Measurements from ENCODE around the gene KIFC1.
"Not testable (repeated sequence)": the region's sequence is repeated elsewhere in the genome, so short reads cannot be mapped to it uniquely, and the experiment has no call there.

KIFC1 gene

DNA sequence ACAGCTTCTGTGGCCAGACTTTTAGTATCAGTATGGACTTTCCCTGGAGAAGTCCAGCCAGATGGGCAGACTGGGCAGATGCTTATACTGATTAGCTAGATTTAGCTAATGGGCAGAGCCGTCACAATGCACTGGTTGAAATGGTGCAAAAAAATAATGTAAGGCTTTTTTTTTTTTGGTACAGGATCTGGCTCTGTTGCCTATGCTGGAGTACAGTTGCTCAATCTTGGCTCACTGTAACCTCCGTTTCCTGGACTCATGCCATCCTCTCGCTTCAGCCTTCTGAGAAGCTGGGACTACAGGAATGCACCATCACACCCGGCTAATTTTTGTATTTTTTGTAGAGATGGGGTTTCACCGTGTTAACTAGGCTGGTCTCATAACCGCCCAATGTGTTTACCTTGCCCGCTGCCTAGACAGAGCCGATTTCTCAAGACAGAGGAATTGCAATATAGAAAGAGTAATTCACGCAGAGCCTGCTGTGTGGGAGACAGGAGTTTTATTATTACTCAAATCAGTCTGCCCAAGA lies 16.4 kb upstream of the KIFC1 start:
- DNase-seq = no peak

- DNase-seq = no peak
These were observed 14.5 kb upstream of the KIFC1 start for GRCh38 chr6:33377171-33377570.

DNA sequence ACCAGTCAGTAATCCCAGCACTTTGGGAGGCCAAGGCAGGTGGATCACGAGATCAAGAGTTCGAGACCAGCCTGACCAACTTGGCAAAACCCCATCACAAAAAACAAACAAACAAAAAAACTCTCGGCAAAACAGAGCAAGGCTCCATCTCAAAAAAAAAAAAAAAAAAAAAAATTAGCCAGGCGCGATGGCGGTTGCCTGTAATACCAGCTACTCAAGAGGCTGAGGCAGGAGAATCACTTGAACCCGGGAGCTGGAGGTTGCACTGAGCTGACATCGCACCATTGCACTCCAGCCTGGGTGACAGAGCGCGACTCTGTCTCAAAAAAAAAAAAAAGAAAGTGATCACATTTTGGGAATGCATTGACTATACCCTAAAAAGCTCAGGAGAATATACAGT lies 12.4 kb upstream of the KIFC1 start:
- not testable (repeated sequence) for DNase-seq

DNA sequence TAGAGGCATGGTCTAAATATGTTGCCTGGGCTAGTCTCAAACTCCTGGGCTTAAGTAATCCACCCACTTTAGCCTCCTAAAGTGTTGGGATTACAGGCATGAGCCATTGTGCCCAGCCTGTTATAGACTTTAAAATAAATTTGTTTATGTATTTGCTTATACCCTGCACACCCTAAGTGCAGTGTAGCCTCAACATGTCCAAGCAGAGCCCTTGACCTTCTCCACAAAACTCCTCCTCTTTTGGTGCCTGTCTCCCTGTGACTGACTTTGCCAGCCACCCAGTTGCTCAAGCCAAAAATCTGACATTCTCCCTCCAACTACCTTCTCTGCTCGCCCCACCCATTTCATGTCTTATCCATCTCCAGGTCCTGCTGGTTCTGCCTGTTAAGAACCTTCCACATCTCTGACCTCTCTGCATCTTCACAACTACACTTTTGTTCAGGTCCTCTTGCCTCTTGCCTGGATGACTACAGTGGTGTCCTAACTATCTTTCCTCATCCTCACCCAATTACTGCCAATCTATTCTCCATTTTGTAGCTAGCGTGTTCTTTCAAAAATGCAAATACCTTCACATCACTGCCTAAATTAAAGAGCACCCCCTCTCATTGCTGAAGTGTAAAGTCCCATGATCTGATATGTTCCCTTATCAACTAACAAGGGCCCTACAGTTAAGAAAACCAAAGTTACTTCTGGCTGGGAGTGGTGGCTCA lies 11.2 kb upstream of the KIFC1 start:
- DNase-seq = no peak

GRCh38 chr6:33383427-33384185 lies 8.0 kb upstream of the KIFC1 start:
- DNase-seq = no peak

GRCh38 chr6:33384581-33385020 lies 7.0 kb upstream of the KIFC1 start:
- no peak for DNase-seq

DNA sequence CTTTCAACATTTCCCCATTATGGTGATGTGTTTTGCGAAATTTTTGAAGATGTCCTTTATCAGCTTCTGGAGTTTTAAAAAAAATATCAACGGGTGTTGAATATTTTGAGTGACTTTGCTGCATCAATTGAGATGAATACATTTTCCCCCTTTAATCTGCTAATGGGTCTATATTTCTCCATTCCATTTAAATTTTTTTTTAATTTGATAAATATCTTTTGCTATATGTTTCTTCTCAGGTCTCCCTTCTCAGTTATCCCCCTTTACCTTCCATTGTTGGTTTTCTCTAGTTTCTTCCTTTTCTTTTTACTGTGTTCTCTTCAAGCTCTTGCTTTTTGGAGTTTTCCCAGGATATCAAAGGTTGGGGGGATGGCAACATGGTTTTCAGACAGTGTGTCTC lies 1.4 kb upstream of the KIFC1 start:
- DNase-seq = no peak

GRCh38 chr6:33390767-33391277 lies 801 bp upstream of the KIFC1 start:
- DNase-seq = no peak

DNA sequence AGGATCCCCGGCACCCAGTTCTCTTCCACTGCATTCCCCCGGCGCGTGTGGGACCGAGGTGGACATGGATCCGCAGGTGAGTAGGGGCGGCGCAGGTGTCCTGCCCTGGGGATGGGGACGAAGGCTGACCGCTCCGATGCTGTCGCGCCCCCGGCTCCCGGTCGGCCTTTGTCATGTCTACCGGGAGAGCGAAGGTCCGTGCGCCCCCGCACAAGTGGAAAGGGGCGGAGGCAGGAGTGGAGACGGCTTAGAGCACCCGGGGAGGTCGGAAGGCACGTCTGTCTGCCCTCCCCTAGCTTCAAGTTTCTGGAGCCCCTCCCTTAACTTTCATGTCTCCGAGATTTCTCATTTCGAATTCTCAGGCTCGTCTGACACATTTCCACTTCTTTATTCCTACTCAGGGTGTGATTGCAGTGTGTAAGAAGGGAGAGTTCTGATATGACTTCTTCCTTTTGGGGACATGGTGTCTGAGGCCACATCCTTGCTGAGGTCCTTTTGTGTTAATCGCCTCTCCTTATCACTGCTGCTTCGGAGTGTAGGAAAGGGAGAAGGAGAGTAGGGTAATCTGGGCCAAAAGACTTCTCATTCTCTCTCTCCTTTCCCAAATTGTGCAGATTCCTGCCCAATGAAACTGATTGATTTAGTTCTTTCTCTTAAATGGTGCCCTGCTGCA lies 435 bp downstream of the KIFC1 start:
- DNase-seq = no peak

DNA sequence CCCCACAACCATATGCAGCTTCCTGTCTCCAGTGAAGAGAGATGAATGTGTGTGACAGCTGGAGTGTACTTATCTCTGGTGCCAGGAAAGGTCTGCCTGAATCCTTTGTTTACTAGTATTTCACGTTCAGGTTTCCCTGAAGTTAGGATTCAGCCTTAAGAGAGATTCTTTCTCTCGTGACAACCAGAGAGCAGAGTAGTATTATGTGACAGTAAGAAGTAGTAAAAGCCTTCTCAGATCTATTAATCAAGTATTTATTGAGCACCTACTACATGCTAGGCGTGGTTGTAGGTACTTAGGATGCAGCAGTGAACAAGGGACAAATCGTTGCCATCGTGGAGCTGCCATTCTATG lies 949 bp downstream of the KIFC1 start:
- DNase-seq = no peak

- DNase-seq = no peak
These were observed 1.4 kb downstream of the KIFC1 start for GRCh38 chr6:33392979-33393378.

DNA sequence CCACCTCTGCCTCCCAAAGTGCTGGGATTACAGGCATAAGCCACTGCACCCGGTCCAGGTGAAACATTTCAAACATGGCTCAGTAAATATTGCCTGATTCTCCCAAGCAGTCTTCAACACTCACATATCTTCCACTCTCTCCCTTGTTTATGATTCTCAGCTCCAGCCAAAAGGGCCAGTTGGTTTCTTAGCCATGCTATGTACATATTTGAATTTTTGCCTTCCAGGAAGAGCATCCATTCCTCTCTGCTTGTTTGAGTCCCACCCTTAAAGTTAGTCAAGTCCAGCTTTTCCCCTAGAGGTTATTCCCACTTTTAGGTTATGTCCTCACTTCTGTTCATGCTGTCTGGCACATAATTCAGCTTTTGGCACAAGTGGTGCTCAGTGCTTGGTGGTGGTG lies 5.9 kb downstream of the KIFC1 start:
- no peak for DNase-seq

- DNase-seq = not testable (repeated sequence)
These were observed 7.0 kb downstream of the KIFC1 start for GRCh38 chr6:33398601-33399000.

- DNase-seq = not testable (repeated sequence)
These were observed 8.3 kb downstream of the KIFC1 start for GRCh38 chr6:33399881-33400280.

GRCh38 chr6:33404884-33405283 lies 13.3 kb downstream of the KIFC1 start:
- DNase-seq = no peak

GRCh38 chr6:33405386-33405940 lies 13.8 kb downstream of the KIFC1 start:
- DNase-seq = no peak

DNA sequence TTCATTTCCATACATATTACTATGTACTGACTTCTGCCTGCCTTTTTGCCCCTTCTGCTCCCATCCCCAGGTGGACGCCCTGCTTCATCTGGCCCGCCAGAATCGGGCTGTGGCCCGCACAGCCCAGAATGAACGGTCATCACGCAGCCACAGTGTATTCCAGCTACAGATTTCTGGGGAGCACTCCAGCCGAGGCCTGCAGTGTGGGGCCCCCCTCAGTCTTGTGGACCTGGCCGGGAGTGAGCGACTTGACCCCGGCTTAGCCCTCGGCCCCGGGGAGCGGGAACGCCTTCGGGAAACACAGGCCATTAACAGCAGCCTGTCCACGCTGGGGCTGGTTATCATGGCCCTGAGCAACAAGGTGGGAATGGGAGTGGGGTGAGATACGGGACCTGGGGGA lies 14.5 kb downstream of the KIFC1 start:
- no peak for DNase-seq

- no peak for DNase-seq
These were observed 15.6 kb downstream of the KIFC1 start for GRCh38 chr6:33407132-33407718.

DNA sequence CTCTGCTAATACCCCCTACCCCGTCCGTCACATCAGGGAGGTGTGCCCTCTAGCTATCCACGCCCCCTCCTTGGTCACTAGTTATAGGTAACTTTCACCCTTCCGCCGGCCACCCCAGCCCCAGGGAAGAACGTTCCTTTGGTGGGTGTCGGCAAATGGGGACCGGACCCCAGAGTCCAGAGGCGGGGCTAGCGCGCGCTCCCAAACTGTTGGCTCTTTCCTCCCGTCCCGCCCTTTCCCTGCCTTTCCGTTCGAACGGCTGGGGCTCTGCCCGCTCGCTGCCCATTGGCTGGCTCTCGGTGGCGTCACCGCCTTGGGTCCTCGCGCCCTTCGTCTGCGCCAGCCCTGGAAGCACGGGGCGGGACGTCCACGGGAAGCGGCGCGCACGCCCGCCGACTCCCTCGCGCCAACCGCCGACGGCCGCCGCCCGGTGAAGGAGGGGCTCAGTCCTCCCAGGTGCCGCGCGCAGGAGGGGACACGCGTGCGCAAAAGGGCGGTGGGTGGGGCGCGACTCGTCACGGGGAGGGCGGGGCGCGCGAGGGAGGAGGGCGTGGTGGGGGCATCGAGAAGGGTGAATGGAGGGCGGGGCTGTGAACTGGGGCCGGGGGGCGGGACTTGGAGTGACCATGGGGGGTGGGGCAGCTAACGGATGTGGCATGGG lies 18.6 kb downstream of the KIFC1 start:
- peak; percentile 67 to 90 for DNase-seq

DNA sequence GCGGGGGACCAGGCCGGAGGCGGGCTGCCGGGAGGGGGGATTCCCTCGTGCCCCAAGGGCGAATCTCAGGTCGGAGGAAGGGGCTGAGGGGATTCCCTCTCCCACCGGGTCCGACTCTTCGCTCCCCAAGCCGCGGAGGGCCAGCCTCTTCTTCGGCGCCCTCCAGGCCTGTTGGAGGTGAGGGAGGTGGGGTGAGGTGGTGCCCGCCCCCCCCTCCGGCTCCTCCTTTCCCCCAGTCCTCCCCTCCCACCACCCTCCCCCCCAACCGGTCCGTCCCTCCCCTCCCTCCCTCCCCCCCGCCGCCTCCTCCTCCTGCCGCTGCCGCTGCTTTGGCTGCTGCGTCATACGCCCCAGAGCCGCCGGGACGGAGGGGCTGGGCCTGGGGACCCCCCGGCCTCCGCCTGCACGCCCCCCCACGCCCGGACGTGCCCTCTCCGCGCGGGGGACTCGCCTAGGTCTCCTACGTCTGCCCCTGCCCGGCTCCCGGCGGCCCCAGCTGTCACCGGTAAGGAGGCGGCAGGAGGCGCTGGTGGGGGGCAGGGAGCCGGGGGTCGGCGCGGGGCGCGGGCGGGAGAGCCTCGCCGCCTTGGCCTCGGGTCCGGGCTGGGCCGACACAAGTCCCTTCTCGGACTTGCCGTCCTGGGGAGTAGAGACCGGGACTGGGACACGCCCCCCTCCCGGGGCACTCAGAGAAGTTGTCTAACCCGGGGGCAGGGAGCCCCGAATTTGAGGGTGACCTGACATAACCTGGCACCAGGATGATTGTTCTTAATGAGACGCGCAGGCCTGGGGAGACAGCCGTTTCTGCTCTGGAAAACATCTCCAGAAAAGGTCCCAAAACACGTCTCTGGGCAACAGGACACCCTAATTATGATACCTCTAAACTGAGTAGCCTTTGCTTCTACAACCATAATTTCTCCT lies 19.3 kb downstream of the KIFC1 start, which contains the start of gene PHF1:
Gene PHF1, plus strand, starts transcription at position 304 of the 921 bp plus-strand sequence. CDS start 1,250 bp downstream, outside the sequence.
- no peak for DNase-seq

DNA sequence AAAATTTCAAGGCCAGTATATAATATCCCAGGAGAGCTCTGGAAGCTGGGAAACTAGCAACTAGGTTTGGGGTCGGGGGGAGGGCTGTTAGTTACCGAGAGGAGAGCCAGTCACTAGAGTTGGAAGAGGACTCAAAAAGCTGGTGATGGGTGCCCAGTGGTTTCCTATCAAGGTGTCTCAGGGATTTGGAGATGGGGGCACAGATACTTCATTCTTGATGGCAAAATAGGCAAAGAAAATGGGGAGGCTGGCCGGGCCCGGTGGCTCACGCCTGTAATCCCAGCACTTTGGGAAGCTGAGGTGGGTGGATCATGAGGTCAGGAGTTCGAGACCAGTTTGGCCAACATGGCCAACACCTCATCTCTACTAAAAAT lies 20.0 kb downstream of the KIFC1 start:
- no peak for DNase-seq

All from cerebellar nuclear complex (tissue), 1 donor.